HG02588 (cell line): ENCODE results near the gene DENND1A.
A peak's percentile ranks its signal among the peaks of the same experiment; 100 is the strongest.
"Not testable (repeated sequence)": the region's sequence is repeated elsewhere in the genome, so short reads cannot be mapped to it uniquely, and the experiment has no call there.

Experiments used
- ATAC-seq: cut with Tn5 transposase; IDR thresholded peaks from one replicate; pipeline ENCODE4 v1.9.1; 2021; ENCODE audit warnings: mild to moderate bottlenecking, moderate library complexity; ENCODE audit not compliant: unreplicated experiment

DENND1A gene

DNA sequence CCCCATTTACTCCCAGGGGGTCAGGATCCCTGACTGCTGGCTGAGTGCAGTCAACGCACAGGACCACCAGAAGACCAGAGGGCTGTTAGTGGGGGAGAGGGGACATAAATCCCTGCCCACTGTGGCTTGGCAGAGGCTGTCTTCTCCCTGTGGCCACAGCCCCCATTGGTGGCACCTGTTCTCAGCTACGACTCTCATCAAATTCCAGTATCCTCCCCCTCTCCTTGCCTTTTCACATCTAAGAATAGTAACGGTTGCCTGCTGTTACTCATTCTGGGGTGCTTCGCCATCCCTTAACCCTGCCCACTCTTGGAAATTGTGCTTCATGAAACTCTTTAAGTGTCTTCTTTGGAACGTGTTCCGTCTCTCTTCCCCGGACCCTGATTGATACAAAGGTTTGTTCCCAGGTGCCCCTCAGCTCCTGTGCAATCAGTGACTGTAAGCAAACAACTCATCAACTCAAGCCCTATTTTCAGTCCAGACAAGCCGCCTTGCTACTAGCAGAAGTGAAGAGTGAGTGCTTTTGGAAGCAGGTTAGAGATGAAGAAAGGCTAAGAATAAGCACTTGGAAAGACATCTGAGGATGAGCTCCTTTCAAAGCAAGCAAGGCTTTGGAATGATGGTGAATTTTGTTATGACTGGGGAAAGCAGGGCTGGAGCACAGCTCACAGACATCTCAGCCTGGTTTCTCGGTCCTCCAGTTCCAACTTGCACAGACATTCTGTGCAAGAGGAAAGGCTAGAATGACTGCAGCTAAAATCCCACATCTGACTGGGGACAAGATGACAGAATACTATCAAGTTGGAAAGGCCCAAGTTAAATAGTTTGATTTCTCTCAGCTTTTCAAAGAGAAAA is 22.9 kb upstream of the DENND1A start:
- ATAC-seq = no peak

DNA sequence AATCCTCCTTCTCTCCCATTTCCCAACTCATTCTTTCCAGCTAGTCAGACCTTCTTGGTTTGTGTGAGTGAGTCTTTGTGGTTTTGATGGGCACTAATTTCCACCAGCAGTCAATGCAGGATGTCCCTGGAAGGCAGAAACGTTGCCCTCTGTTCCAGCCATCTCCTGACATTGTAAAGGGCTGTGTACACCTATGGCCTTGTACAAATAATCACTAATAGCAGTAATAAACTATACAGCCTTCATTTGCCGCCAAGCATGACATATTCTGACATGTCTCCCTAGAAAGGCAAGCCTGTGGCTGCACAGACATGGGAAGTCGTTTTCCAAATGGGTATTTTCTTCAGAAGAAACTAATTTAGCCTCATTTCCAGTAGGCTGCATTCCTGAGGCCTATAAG is 18.4 kb upstream of the DENND1A start:
- no peak for ATAC-seq

DNA sequence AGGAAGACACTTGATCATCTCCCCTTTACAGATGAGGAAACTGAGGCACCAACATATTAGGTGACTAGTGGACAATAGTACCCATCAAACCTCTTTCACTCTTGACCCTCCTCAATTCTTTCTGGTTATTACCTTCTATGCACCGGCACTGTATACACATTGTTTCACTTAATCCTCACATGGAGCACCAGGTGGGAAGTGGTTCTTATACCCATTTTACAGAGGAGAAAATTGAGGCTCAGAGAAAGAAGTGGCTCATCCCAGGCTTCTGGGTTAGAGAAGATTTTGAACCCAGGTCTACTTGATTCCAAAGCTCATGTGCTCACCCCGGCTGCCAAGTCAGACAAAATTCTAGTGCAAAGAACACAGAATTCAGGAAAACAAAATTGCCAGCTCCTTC is 17.4 kb upstream of the DENND1A start:
- no peak for ATAC-seq

DNA sequence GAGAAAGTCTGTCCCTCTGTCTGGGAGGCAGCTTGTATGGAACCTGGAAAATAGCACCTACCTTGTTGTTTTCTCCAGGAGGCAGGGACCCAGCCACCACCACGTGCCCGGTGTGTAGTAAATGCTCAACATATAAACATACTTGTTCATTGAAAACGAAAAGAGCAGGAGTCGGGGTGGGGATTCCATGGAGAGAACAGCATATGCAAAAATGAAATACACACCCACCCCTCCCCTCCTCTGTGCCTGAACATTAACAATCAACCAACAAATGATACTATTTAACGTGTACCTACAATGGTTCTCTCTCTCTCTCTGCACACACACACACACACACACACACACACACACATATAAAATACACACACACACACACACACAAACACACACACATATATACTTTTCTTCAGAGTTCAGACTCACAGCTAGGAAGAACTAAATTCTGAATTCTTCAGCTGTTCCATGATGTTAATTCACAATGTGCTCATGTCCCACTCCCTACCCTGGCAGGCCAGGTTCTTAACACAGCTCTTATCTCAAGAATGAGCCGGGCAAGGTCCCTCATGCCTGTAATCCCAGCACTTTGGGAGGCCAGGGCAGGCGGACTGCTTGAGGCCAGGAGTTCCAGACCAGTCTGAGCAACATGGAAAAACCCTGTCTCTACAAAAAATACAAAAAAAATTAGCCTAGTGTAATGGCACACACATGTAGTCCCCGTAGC is 16.3 kb upstream of the DENND1A start:
- no peak for ATAC-seq

DNA sequence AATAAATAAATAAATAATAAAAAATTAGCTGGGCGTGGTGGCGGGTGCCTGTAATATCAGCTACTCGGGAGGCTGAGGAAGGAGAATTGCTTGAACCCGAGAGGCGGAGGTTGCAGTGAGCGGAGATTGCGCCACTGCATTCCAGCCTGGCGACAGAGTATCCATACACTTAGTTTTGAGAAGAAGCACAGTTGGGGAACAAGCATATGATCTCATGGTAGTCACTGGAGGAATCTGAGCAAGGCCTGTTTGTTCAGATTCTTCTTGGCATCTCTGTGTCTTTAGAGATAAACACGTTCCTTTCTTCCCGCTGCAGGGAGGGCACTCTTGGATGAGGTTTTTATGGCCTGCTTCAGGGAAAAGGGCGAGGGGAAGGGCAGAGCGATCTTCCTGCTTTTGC is 15.6 kb upstream of the DENND1A start:
- no peak for ATAC-seq

DNA sequence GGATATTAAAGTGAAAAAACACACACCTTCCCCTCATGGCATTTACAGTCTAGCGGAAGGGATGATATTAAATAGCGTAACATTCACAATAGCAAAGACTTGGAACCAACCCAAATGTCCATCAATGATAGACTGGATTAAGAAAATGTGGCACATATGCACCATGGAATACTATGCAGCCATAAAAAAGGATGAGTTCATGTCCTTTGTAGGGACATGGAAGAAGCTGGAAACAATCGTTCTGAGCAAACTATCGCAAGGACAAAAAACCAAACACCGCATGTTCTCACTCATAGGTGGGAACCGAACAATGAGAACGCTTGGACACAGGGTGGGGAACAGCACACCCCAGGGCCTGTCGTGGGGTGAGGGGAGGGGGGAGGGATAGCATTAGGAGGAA is 14.5 kb upstream of the DENND1A start:
- ATAC-seq = not testable (repeated sequence)

DNA sequence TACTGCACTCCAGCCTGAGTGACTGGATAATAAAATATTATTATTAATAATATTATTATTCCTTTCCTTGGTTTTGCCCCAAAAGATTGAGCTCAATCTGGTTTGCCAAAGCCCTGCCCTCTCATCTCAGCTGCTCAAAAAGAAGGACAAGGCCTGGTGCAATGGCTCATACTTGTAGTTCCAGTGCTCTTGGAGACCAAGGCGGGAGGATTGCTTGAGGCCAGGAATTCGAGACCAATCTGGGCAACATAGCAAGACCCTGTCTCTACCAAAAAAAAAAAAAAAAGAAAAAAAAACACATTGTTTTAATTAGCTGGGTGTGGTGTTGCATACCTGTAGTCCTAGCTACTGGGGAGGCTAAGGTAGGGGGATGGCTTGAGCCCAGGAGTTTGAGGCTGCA is 13.7 kb upstream of the DENND1A start:
- ATAC-seq = no peak

DNA sequence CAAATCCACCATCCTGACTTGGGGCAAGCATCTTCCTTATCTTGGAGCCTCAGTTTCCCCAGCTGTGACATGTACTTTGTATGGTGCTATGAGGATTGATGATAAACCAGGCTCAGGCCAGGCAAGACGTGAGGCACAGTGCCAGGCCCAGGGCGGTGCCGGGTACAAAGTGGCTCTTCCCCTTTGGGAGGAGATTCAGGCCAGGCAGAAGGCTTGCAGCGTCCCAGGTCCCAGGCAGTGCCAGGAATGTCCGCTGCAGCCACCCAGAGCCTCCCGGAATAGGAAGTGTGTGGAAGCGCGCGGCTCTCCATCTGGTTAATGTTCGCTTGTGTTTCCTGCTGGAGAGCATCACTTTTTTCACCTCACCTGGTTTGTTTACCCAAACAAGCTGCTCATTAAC is 12.6 kb upstream of the DENND1A start:
- no peak for ATAC-seq

DNA sequence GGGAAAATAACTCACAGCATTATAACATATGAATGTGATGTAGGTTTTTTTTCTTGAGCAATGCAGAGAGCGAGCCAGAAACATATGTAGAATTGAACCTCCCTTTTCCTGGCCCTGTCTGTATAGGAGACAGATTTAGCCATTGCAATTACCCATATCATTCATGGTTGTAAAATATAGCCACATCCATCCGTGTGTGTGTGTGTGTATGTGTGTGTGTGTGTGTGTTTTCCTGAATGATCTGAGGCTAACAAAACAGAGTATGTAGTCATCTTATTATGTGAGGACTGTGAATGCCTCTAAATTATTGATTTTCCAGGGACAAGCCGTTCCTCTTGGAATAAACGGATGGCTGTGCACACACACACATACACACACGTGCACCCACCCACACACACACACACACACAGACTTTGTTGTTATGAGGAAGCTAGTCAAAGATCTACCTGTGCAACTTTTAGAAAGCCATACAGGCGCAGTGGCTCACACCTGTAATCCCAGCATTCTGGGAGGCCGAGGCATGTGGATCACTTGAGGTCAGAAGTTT is 11.7 kb upstream of the DENND1A start:
- ATAC-seq = no peak

DNA sequence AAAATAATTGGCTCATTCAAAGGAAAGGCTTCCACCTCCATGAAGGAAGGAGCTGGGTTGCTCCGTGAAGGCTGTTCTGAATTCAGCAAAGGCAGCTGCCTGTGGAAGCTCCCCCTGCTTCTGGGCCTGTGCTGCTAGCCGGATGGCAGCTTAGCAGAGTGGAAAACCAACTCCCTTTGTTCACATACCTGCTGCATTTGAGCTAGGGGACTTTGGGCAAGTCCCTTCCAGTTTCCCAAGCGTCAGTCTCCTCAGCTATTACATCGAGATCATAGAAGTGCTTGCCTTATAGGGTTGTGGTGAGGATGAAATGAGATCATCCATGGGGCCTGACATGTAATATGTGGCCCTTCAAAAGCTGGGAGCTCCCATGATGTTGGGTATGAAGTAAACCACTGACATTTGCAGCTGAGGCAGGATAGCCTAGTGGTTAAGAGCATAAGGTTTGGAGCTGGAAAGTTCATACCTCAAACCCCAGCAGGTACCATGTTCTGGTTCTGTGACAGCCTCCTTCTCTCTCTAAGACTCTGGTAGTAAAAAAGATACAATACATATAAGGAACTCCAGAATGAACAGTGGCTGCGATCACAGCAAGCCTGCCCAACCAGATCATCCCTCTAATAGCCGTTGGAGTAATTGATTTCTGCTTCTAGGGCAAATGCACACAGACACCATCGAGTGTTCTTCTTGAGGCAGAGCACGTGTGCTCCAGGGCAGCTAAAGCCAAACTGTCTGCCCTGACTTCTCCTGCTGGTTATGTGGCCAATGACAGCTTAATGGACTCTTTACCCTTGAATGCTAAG is 11.0 kb upstream of the DENND1A start:
- no peak for ATAC-seq

DNA sequence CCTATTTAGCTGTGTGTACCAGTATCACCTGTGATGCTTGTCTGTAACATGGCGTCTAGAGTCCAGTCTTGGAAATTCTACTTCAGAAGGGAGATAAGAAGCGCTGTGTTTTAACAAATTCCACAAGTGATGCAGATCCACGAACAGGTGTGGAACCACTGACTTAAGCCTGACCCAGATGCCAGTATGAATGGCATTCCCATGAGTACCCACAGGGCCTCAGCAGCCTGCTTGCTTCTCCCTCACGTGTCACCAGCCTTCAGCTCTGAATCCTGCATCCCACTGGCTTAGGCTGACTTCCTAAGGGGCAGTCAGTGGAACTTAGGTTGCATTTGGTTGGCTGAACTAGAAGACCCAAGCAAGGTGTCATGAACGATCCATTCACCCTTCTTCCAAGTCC is 8.5 kb upstream of the DENND1A start:
- no peak for ATAC-seq

DNA sequence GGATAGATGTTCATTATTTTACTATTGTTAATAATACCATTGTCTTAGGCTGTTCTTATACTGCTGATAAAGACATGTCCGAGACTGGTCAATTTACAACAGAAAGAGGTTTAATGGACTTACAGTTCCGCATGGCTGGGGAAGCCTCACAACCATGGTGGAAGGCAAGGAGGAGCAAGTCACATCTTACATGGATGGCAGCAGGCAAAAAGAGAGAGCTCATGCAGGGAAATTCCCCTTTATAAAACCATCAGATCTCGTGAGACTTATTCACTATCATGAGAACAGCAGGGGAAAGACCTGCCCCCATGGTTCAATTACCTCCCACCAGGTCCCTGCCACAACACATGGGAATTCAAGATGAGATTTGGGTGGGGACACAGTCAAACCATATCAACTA is 6.6 kb upstream of the DENND1A start:
- ATAC-seq = not testable (repeated sequence)

DNA sequence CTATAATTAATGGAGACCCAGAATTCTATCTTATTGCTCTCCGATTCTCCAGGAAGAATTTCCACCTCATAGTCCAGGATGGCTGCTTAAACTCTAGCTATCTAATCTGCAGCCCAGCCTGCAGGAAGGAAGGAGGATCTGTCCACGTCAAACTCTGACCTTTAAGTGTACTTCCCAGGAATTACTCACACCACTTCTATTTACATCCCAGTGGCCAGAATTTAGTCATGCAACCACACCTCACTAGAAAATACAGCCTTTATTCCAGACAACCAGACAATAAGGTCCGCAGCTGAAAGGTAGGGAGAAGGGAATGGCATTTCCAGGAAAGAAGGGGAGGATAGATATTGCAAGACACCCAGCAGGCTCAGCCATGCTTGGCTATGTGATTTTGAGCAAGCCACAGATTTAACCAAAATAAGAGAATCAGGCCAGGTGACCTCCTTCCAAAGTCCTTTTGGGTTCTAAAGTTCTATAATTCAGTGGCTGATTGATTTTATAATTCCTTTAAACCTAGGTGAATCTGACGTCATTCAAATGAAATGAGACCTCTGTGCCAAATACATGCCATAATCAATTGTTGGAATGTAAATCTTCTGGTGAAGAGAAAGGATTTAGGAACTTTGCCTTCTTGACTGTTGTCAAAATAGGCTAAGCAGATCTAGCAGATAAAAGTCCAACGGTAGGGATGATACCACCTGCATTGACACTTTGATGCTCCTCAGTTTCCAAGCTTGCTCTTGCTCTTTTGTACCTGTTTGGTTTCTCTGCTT is 3.7 kb upstream of the DENND1A start:
- no peak for ATAC-seq

DNA sequence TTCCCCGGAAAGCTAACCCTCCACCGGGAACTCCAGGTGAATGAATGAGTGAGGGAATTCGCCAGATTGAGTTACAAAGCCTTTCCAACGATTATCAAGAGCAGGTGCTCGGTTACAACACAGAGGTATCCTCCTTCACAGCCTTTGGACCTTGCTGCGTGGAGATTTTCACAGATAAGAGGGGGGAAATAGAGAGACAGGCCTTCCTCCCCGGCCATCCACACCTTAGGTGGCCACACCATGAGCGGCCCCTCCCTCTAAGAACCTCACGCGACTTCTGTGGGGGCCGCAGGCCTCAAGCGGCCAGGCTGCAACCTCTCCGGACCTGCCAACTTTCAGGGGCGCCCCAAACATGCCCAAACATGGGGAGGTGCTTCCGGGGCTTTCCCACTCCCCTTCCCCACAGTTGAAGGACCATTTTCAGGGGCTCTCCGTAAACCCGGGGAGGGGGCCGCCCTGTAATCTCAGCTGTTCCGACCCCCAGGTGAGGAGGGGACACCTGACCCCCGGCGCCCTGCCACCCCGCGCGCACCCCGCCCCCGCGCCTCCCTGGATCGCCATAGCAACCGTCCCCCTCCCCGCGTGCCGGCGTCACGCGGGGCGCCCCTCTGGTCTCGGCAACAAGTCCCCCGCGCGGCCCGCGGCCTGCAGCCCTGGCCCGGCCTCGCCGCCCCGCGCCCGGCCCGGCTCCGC is 603 bp downstream of the DENND1A start:
- ATAC-seq = peak; percentile 30

DNA sequence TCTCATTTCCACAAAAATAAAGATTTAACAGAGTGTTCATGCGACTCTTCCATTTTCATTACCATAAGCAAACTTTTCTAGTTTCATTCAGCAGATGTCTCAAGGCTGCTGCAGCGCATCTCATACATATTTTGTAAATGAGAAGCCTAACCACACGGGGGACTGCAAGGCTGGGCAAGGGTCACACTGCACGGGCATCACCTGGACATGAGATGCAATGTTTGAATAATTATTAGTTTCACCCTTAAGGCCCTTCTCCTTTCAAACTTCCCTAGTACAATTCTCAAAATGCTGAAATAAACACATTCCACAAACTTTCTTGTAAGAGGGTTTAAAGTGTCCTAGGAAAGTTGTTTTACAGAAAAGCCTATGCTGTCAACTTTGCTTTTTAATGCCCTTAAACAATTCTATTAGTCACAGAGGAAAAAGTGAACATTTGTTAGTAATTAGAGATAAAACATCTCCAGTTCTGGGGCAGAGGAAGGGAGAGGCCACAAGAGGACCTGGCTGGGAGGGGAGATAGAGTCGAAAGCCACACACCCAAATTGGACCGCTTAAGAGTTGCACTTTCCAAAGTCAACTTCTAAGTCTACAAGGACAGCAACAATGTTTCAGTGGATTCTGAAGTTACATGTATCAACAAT is 1.3 kb downstream of the DENND1A start:
- no peak for ATAC-seq

DNA sequence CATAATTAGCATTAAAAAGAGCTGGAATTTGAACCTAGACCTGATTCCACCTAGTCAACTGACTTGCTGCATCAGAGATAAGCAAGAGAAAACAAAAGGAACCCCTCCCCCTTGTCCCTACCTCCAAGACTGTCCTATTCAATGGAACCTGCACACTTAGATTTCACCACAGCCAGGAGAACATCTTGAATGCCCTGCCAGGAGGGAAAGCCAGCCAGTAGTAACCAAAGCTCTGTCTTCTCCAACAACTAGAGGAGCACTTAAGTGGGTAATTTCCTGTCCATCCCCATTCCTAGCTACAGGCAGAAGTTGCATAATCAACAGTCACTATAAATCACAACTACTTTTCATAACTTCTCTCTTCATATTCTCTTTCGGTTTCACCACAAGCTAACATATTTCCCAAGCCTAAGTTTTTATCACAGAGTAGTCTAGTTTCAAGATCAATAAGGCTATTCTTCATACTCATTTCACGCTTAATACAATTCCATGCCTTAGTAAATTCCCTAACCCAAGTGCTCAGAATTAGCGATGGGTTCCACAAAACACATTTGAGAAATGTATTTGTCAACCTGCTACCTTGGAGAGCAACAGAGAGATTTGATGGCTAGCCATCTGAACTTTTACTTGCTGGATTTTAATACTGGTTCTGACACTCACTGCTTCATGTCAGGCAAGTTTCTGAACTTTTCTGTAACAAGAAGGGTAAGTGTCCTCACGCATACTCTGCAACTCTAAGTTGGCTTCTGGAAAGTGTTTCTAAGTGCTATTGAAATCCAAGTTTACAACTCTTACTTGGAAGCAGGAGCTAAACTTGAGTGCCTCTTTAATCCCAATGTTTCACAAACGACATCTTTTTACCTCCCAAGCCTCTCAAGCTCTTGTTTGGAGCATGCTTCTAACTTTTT is 2.0 kb downstream of the DENND1A start:
- ATAC-seq = no peak

DNA sequence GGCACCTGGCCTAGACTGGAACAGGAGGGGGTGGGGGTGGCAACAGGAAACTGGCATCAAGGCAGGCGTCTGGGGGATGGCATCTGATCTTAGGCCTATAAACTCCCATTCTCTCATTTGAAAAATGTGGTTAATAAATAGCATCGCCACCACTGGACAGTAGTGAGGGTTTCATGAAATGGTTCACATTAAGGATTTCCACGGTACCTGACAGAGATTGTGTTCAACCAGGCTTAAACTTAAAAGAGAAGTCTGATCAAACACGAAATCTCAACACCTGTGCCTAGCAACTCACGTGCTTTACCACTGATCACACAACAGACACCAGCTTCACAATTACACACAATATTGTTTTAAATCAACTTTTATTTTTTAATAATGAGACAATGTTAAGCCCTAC is 3.0 kb downstream of the DENND1A start:
- ATAC-seq = no peak

DNA sequence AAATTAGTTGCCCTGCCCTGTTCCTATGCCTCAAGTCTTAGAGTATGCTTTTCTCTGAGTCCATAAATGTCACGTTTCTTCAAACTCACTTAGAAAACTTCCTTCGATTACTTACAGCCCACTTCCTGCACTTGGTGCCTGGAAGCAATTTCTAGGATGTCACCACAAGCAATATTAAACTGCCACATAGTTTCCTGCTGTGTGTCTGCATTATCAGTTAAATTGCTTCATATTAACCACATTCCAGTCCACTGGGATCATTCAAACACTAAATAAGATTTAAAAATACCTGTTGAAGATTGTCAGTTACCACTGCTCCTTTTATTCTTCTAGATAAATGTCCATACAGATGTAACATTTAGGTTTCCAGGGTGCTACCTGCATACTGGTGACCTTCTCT is 4.1 kb downstream of the DENND1A start:
- ATAC-seq = no peak
